Neural cell (in vitro differentiated cells): ENCODE results near the gene LARP1. TPM values are rescaled to one million over a fixed set of nuclear protein-coding genes. Genes with fewer than 3 reads are reported as not detected.

Experiments used
- H2AFZ ChIP-seq: fragments of 200-600, 300-800 bp; sonication (generic), shearing (Covaris generic); 2 replicates; pipeline ENCODE4 v1.6.0; 2014; ENCODE audit warnings: low read depth, mild to moderate bottlenecking, antibody characterized with exemption, low read length, moderate library complexity
- H3F3A ChIP-seq: fragments of 200-600 bp; shearing (Covaris generic); 2 replicates; pipeline ENCODE4 v1.6.1; 2016; ENCODE audit warnings: mild to moderate bottlenecking, moderate library complexity, mixed read lengths, antibody characterized with exemption, low read length; ENCODE audit not compliant: insufficient read depth, poor library complexity, severe bottlenecking
- H3K27ac ChIP-seq: fragments of 200-600, 300-800 bp; sonication (generic), shearing (Covaris generic); 2 replicates; pipeline ENCODE4 v1.5.1; 2014; ENCODE audit warnings: mild to moderate bottlenecking, low read length, moderate library complexity
- H3K27me3 ChIP-seq: fragments of 300-800, 200-600 bp; sonication (generic), shearing (Covaris generic); 2 replicates; pipeline ENCODE4 v1.6.0; 2014; ENCODE audit warnings: mild to moderate bottlenecking, low read depth, low read length, moderate library complexity; ENCODE audit not compliant: insufficient read depth
- H3K36me3 ChIP-seq: fragments of 300-800, 200-600 bp; sonication (generic), shearing (Covaris generic); 2 replicates; pipeline ENCODE4 v1.5.1; 2014; ENCODE audit warnings: mild to moderate bottlenecking, antibody characterized with exemption, low read length, moderate library complexity; ENCODE audit not compliant: insufficient read depth
- H3K4me2 ChIP-seq: fragments of 300-800, 200-600 bp; sonication (generic), shearing (Covaris generic); 2 replicates; pipeline ENCODE4 v1.6.0; 2014; ENCODE audit warnings: mild to moderate bottlenecking, low read length
- H3K4me3 ChIP-seq: fragments of 300-800, 200-600 bp; sonication (generic), shearing (Covaris generic); 2 replicates; pipeline ENCODE4 v1.5.1; 2014; ENCODE audit warnings: mild to moderate bottlenecking, low read length, moderate library complexity
- H3K79me2 ChIP-seq: fragments of 200-600 bp; shearing (Covaris generic); replicated peaks from 2 replicates; pipeline ENCODE4 v1.6.0; 2014; ENCODE audit warnings: mild to moderate bottlenecking, low read length, moderate library complexity; ENCODE audit not compliant: insufficient read depth
- H3K9ac ChIP-seq: fragments of 300-800, 200-600 bp; sonication (generic), shearing (Covaris generic); 2 replicates; pipeline ENCODE4 v1.6.1; 2016; ENCODE audit warnings: mild to moderate bottlenecking, low read length, mixed read lengths
- H3K9me2 ChIP-seq: fragments of 200-600 bp; shearing (Covaris generic); 2 replicates; pipeline ENCODE4 v1.6.1; 2016; ENCODE audit warnings: mild to moderate bottlenecking, low read length, mixed read lengths; ENCODE audit not compliant: insufficient read depth
- H3K9me3 ChIP-seq: fragments of 200-600, 300-800 bp; sonication (generic), shearing (Covaris generic); 2 replicates; pipeline ENCODE4 v1.6.1; 2016; ENCODE audit warnings: mild to moderate bottlenecking, mixed run types, low read length, moderate library complexity, mixed read lengths
- H4K20me1 ChIP-seq: fragments of 200-600 bp; shearing (Covaris generic); 2 replicates; pipeline ENCODE4 v1.6.1; 2016; ENCODE audit warnings: mild to moderate bottlenecking, mixed run types; ENCODE audit not compliant: insufficient read depth
- EP300 ChIP-seq: fragments of 450-650 bp; conservative IDR thresholded peaks from 2 replicates; pipeline ENCODE4 v1.6.1; 2014; ENCODE audit warnings: antibody characterized with exemption, mild to moderate bottlenecking, moderate library complexity; ENCODE audit not compliant: poor library complexity, severe bottlenecking
- EZH2 ChIP-seq: fragments of 200-600, 300-800 bp; shearing (Covaris generic), sonication (generic); IDR thresholded peaks from 2 replicates; pipeline ENCODE4 v1.6.1; 2014; ENCODE audit warnings: antibody characterized with exemption, low read length, borderline replicate concordance, mild to moderate bottlenecking; ENCODE audit not compliant: insufficient read depth, poor library complexity, severe bottlenecking
- MXI1 ChIP-seq: fragments of 450-650 bp; conservative IDR thresholded peaks from 2 replicates; pipeline ENCODE4 v1.6.1; 2014; ENCODE audit warnings: antibody characterized with exemption, mild to moderate bottlenecking; ENCODE audit not compliant: poor library complexity, severe bottlenecking
- POLR2AphosphoS5 ChIP-seq: IDR thresholded peaks from 2 replicates; pipeline ENCODE4 v1.6.1; 2012
- RAD21 ChIP-seq: fragments of 450-650 bp; conservative IDR thresholded peaks from 2 replicates; pipeline ENCODE4 v1.6.1; 2014; ENCODE audit warnings: antibody characterized with exemption, mild to moderate bottlenecking, moderate library complexity
- REST ChIP-seq: IDR thresholded peaks from 2 replicates; pipeline ENCODE4 v1.6.1; 2012; ENCODE audit warnings: borderline replicate concordance
- SMC3 ChIP-seq: fragments of 450-650 bp; conservative IDR thresholded peaks from 2 replicates; pipeline ENCODE4 v1.6.1; 2014; ENCODE audit warnings: antibody characterized with exemption, mild to moderate bottlenecking, moderate library complexity; ENCODE audit not compliant: poor library complexity
- TAF1 ChIP-seq: IDR thresholded peaks from 2 replicates; pipeline ENCODE4 v1.6.1; 2012; ENCODE audit warnings: low read depth
- polyA plus RNA-seq: library from polyadenylated mRNA; depleted of rRNA; stranded (reverse); fragments of >200 nt; gene quantifications from 2 replicates; pipeline ENCODE4 v1.2.3, GENCODE V29; 2014
- TF ChIP-seq, protein P1 (sequence below): fragments of 450-650 bp; IDR thresholded peaks from 2 replicates; pipeline ENCODE4 v1.5.1; 2014; ENCODE audit warnings: antibody characterized with exemption, mild to moderate bottlenecking, moderate library complexity; ENCODE audit not compliant: poor library complexity, severe bottlenecking

Gene LARP1
- polyA plus RNA-seq, 1 donor from 2014 or later: 36.1 TPM

- Histone ChIP-seq H3F3A (no peaks in the 10 kb centered on the region), H3K9me3 (no peaks in the 10 kb centered on the region), H3K4me3 (no peak overlapping the region), H3K9ac (no peak overlapping the region), H3K36me3 (no peaks in the 10 kb centered on the region), H3K9me2 (no peaks in the 10 kb centered on the region), H3K79me2 (no peaks in the 10 kb centered on the region), H3K4me2 (no peak overlapping the region), H2AFZ (no peak overlapping the region), H4K20me1 (no peaks in the 10 kb centered on the region), H3K27ac (no peak overlapping the region), H3K27me3 (no peaks in the 10 kb centered on the region)
- TF ChIP-seq SMC3 (no peak), POLR2AphosphoS5 (no peak), MXI1 (no peak), TAF1 (no peak)
Observed at GRCh38 chr5:154741415-154741814, 13.8 kb upstream of the LARP1 start.

- Histone ChIP-seq H3K9me2 (no peaks in the 10 kb centered on the region), H2AFZ (no peak overlapping the region), H4K20me1 (no peaks in the 10 kb centered on the region), H3K4me2 (no peak overlapping the region), H3K79me2 (no peaks in the 10 kb centered on the region), H3K4me3 (no peak overlapping the region), H3K27me3 (no peaks in the 10 kb centered on the region), H3K36me3 (no peaks in the 10 kb centered on the region), H3F3A (no peaks in the 10 kb centered on the region), H3K27ac (no peak overlapping the region), H3K9me3 (no peaks in the 10 kb centered on the region), H3K9ac (no peak overlapping the region)
- no peak for TF ChIP-seq MXI1
- TF ChIP-seq TAF1: no peak
- TF ChIP-seq POLR2AphosphoS5: no peak
- no peak for TF ChIP-seq REST
- no peak for TF ChIP-seq EP300
- no peak for TF ChIP-seq SMC3
- TF ChIP-seq RAD21: no peak
- no peak for TF ChIP-seq EZH2
- TF ChIP-seq, protein P1, sequence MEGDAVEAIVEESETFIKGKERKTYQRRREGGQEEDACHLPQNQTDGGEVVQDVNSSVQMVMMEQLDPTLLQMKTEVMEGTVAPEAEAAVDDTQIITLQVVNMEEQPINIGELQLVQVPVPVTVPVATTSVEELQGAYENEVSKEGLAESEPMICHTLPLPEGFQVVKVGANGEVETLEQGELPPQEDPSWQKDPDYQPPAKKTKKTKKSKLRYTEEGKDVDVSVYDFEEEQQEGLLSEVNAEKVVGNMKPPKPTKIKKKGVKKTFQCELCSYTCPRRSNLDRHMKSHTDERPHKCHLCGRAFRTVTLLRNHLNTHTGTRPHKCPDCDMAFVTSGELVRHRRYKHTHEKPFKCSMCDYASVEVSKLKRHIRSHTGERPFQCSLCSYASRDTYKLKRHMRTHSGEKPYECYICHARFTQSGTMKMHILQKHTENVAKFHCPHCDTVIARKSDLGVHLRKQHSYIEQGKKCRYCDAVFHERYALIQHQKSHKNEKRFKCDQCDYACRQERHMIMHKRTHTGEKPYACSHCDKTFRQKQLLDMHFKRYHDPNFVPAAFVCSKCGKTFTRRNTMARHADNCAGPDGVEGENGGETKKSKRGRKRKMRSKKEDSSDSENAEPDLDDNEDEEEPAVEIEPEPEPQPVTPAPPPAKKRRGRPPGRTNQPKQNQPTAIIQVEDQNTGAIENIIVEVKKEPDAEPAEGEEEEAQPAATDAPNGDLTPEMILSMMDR: no peak
Observed at GRCh38 chr5:154743812-154744211, 11.4 kb upstream of the LARP1 start.

- no peaks in the 10 kb centered on the region for H4K20me1 ChIP-seq
Observed at GRCh38 chr5:154745349-154745748, 9.8 kb upstream of the LARP1 start.

More at GRCh38 chr5:154745349-154745748, 9.8 kb upstream of the LARP1 start:
- Histone ChIP-seq H3K4me3 (no peak overlapping the region), H3K27me3 (no peaks in the 10 kb centered on the region), H3F3A (no peaks in the 10 kb centered on the region), H3K27ac (no peak overlapping the region), H3K9me3 (no peaks in the 10 kb centered on the region), H3K4me2 (no peak overlapping the region), H3K36me3 (no peaks in the 10 kb centered on the region), H3K79me2 (no peaks in the 10 kb centered on the region), H2AFZ (no peak overlapping the region), H3K9me2 (no peaks in the 10 kb centered on the region), H3K9ac (no peak overlapping the region)
- TF ChIP-seq MXI1 (no peak), RAD21 (no peak), EP300 (no peak), TAF1 (no peak), REST (no peak), EZH2 (no peak), POLR2AphosphoS5 (no peak), SMC3 (no peak)
- TF ChIP-seq, protein P1: no peak
